Measurements from ENCODE around the gene PACS2. TPM values are rescaled to one million over a fixed set of nuclear protein-coding genes. Genes with fewer than 3 reads are reported as not detected.

PACS2 gene
- total and polyA plus RNA-seq, 2 donors (not counting 3 experiments of a cell fraction or from before 2014, with no cell fraction given) = 52.7 to 86.3 TPM

GRCh38 chr14:105328070-105328677 is 13.6 kb downstream of the PACS2 start:
- Histone ChIP-seq H3K79me2 (ENCODE audit: control insufficient read depth, insufficient read depth, low read length) (peaks cover 22% of the 10 kb centered on the region), H4K20me1 (replicated peaks; ENCODE audit: control insufficient read depth, extremely low read depth, insufficient read depth, low read length) (no peaks in the 10 kb centered on the region), H3K9me1 (replicated peaks; ENCODE audit: control insufficient read depth, extremely low read depth, insufficient read depth, low read length) (no peaks in the 10 kb centered on the region), H3K9ac (replicated peaks; ENCODE audit: extremely low read depth, insufficient read depth, low read length) (no peak overlapping the region), H3K4me3 (replicated peaks in 1 of 3; ENCODE audit: insufficient read depth in 1 of 3, low read depth in 1 of 3, low read length in 3 of 3) (no peak overlapping the region), H3K4me2 (ENCODE audit: insufficient read depth, low read length) (no peak overlapping the region), H3K27ac (ENCODE audit: insufficient read depth, low read depth, low read length) (no peak overlapping the region), H3K4me1 (ENCODE audit: control insufficient read depth, extremely low read depth, insufficient read depth, low read length) (peaks cover 11% of the 10 kb centered on the region), H3K9me3 (replicated peaks; ENCODE audit: control insufficient read depth, insufficient read depth, low read length) (no peaks in the 10 kb centered on the region), H2AFZ (ENCODE audit: low read depth, low read length) (no peak overlapping the region), H3K36me3 (ENCODE audit: control insufficient read depth in 2 of 2, extremely low read depth in 1 of 2, insufficient read depth in 2 of 2, low read length in 2 of 2) (no peaks in the 10 kb centered on the region), H3K27me3 (ENCODE audit: control insufficient read depth in 2 of 2, insufficient read depth in 2 of 2, low read length in 2 of 2) (no peaks in the 10 kb centered on the region)
- no peak for TF ChIP-seq POLR2A (IDR thresholded peaks at IDR 0.05; ENCODE audit: low read depth, low read length)
- TF ChIP-seq FOS (IDR thresholded peaks at IDR 0.05; ENCODE audit: borderline replicate concordance, insufficient read depth, low read length) = no peak
- no peak for TF ChIP-seq GATA2 (IDR thresholded peaks at IDR 0.05; ENCODE audit: insufficient read depth, insufficient read length, low read depth, low read length)
- TF ChIP-seq, protein P1, sequence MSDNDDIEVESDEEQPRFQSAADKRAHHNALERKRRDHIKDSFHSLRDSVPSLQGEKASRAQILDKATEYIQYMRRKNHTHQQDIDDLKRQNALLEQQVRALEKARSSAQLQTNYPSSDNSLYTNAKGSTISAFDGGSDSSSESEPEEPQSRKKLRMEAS (IDR thresholded peaks at IDR 0.05; ENCODE audit: insufficient read depth, insufficient read length) = no peak
- TF ChIP-seq POLR2AphosphoS5 (IDR thresholded peaks at IDR 0.05; ENCODE audit: insufficient read depth, low read depth, low read length) = no peak
- no peak for TF ChIP-seq EZH2 (IDR thresholded peaks at IDR 0.05; ENCODE audit: borderline replicate concordance, low read depth, low read length, severe bottlenecking)
- no peak for TF ChIP-seq MYC (IDR thresholded peaks at IDR 0.05; ENCODE audit: low read depth, low read length)
- no peak for FAIRE-seq
- no peak for DNase-seq (ENCODE audit: low read depth, low spot score)
- dilution Hi-C loops (cut with MboI; ENCODE audit: extremely low pct_ligation_motif_present, low sequenced_read_pairs) (no loop called here), intact Hi-C loops (cut with micrococcal nuclease) (no loop called here)
- CTCF ChIA-PET = interaction anchor here (1.2 kb wide), 1 partner anchor 159 kb away, joined by 3 read pairs; the partner anchor contains the start of gene JAG2
- no TSS peak for BruUV-seq (replicated peaks)
- POLR2A ChIA-PET = interaction anchor here (0.6 kb wide), 1 partner anchor 31 kb away, joined by 4 read pairs; no protein-coding TSS in a partner anchor
